Calu3 (cell line): ENCODE data around the gene PARL. TPM values are rescaled to one million over a fixed set of nuclear protein-coding genes. Genes with fewer than 3 reads are reported as not detected.

Experiments used
- BruUV-seq: library from RNA; stranded (reverse); fragments of 400-500 nt; replicated peaks from 2 replicates; lab custom pipeline; 2021; lab: Mats Ljungman, UMichigan
- CTCF ChIA-PET: fragments of 300-600 bp; sonication (Branson Sonifier 250); formaldehyde crosslinking; loops from one replicate; lab custom pipeline; 2022; ENCODE audit warnings: antibody characterized with exemption; lab: Charles Lee
- DNase-seq: peaks from one replicate; pipeline ENCODE4 v3.0.0; 2022
- H3K27ac Mint-ChIP-seq: one replicate; pipeline ENCODE4 v1.8.0; 2022; ENCODE audit warnings: mixed read lengths; ENCODE audit not compliant: unreplicated experiment
- H3K27me3 Mint-ChIP-seq: one replicate; pipeline ENCODE4 v1.8.0; 2022; ENCODE audit warnings: mixed read lengths; ENCODE audit not compliant: unreplicated experiment
- H3K36me3 Mint-ChIP-seq: one replicate; pipeline ENCODE4 v1.8.0; 2022; ENCODE audit warnings: mild to moderate bottlenecking, moderate library complexity, mixed read lengths; ENCODE audit not compliant: insufficient read depth, unreplicated experiment
- H3K4me1 Mint-ChIP-seq: one replicate; pipeline ENCODE4 v1.8.0; 2022; ENCODE audit warnings: mild to moderate bottlenecking, low read depth, mixed read lengths; ENCODE audit not compliant: unreplicated experiment
- H3K4me3 Mint-ChIP-seq: one replicate; pipeline ENCODE4 v1.8.0; 2022; ENCODE audit warnings: mild to moderate bottlenecking, low read depth, moderate library complexity, mixed read lengths; ENCODE audit not compliant: unreplicated experiment
- H3K9me3 Mint-ChIP-seq: one replicate; pipeline ENCODE4 v1.8.0; 2022; ENCODE audit warnings: low read depth, mixed read lengths; ENCODE audit not compliant: unreplicated experiment
- intact Hi-C: fragments of 100-400 bp; cut with micrococcal nuclease; formaldehyde crosslinking; loops from one replicate; pipeline ENCODE4 v1.10.0; 2022; ENCODE audit not compliant: unreplicated experiment
- total RNA-seq: library from RNA; stranded (reverse); gene quantifications from 2 replicates; pipeline ENCODE4 v1.2.3, GENCODE V29; 2022
- TF ChIP-seq, protein P1 (sequence below): fragments of 200-600 bp; IDR thresholded peaks from one replicate; pipeline ENCODE4 v1.8.0; 2022; ENCODE audit warnings: antibody characterized with exemption; ENCODE audit not compliant: unreplicated experiment

Gene PARL
- total RNA-seq, 1 experiment from 2014 or later = 80.4 TPM

GRCh38 chr3:183844606-183845005 is 40.1 kb downstream of the PARL start:
- no peak overlapping the region for H3K4me3 Mint-ChIP-seq
- peaks cover 20% of the 10 kb centered on the region for H3K4me1 Mint-ChIP-seq
- no peaks in the 10 kb centered on the region for H3K27me3 Mint-ChIP-seq
- intact Hi-C loops = no loop called here
- no peak for DNase-seq
- H3K9me3 Mint-ChIP-seq = no peaks in the 10 kb centered on the region
- peaks cover 59% of the 10 kb centered on the region for H3K36me3 Mint-ChIP-seq
- TF ChIP-seq, protein P1, sequence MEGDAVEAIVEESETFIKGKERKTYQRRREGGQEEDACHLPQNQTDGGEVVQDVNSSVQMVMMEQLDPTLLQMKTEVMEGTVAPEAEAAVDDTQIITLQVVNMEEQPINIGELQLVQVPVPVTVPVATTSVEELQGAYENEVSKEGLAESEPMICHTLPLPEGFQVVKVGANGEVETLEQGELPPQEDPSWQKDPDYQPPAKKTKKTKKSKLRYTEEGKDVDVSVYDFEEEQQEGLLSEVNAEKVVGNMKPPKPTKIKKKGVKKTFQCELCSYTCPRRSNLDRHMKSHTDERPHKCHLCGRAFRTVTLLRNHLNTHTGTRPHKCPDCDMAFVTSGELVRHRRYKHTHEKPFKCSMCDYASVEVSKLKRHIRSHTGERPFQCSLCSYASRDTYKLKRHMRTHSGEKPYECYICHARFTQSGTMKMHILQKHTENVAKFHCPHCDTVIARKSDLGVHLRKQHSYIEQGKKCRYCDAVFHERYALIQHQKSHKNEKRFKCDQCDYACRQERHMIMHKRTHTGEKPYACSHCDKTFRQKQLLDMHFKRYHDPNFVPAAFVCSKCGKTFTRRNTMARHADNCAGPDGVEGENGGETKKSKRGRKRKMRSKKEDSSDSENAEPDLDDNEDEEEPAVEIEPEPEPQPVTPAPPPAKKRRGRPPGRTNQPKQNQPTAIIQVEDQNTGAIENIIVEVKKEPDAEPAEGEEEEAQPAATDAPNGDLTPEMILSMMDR = no peak
- no TSS peak for BruUV-seq
- no peak overlapping the region for H3K27ac Mint-ChIP-seq
- CTCF ChIA-PET = interaction anchor here (1.0 kb wide), 1 partner anchor 40 kb away, joined by 3 read pairs; the partner anchor contains the start of gene PARL

GRCh38 chr3:183839751-183840150 is 44.9 kb downstream of the PARL start:
- peaks cover 55% of the 10 kb centered on the region for H3K36me3 Mint-ChIP-seq
- BruUV-seq = no TSS peak
- peaks cover 6% of the 10 kb centered on the region for H3K4me1 Mint-ChIP-seq
- CTCF ChIA-PET = no interaction called here
- H3K27me3 Mint-ChIP-seq = no peaks in the 10 kb centered on the region
- no peak overlapping the region for H3K4me3 Mint-ChIP-seq
- no peak for DNase-seq
- no peak overlapping the region for H3K27ac Mint-ChIP-seq
- no peaks in the 10 kb centered on the region for H3K9me3 Mint-ChIP-seq
- intact Hi-C loops = no loop called here
- TF ChIP-seq, protein P1 = no peak

DNA sequence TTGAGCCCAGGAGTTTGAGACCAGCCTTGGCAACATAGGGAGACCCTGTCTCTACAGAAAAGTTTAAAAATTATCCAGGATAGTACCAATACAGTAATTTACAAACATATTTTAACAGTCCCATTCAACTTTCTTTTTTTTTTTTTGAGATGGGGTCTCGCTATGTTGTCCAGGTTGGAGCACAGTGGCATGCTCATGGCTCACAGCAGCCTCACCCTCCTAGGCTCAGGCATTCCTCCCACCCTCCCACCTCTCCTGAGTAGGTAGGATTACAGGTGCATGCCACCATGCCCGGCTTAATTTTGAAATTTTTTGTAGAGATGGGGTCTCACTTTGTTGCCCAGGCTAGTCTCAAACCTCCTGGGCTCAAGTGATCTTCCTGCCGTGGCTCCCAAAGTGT is 46.8 kb downstream of the PARL start:
- DNase-seq = no peak
- no peak overlapping the region for H3K27ac Mint-ChIP-seq
- H3K36me3 Mint-ChIP-seq = peaks cover 51% of the 10 kb centered on the region
- intact Hi-C loops = no loop called here
- CTCF ChIA-PET = no interaction called here
- H3K27me3 Mint-ChIP-seq = no peaks in the 10 kb centered on the region
- no peaks in the 10 kb centered on the region for H3K4me1 Mint-ChIP-seq
- no peaks in the 10 kb centered on the region for H3K9me3 Mint-ChIP-seq
- BruUV-seq = no TSS peak
- no peak overlapping the region for H3K4me3 Mint-ChIP-seq
- TF ChIP-seq, protein P1 = no peak

GRCh38 chr3:183837390-183837789 is 47.3 kb downstream of the PARL start:
- no TSS peak for BruUV-seq
- TF ChIP-seq, protein P1 = no peak
- H3K36me3 Mint-ChIP-seq = peaks cover 50% of the 10 kb centered on the region
- H3K27ac Mint-ChIP-seq = no peak overlapping the region
- no peaks in the 10 kb centered on the region for H3K27me3 Mint-ChIP-seq
- CTCF ChIA-PET = no interaction called here
- intact Hi-C loops = no loop called here
- H3K4me1 Mint-ChIP-seq = no peaks in the 10 kb centered on the region
- H3K4me3 Mint-ChIP-seq = no peak overlapping the region
- DNase-seq = no peak
- no peaks in the 10 kb centered on the region for H3K9me3 Mint-ChIP-seq
